IPS-18c (cell line): ENCODE data around the gene ASB6.
"Not testable (repeated sequence)": the region's sequence is repeated elsewhere in the genome, so short reads cannot be mapped to it uniquely, and the experiment has no call there.

Experiments
- H3K4me3 ChIP-seq: 2 replicates; pipeline ENCODE4 v1.7.0; 2013; ENCODE audit warnings: low read depth, mild to moderate bottlenecking, low read length, moderate library complexity; ENCODE audit not compliant: insufficient read depth
- H3K9me3 ChIP-seq: one replicate; pipeline ENCODE4 v1.6.1; 2013; ENCODE audit warnings: mild to moderate bottlenecking, low read length, moderate library complexity; ENCODE audit not compliant: control insufficient read depth, insufficient read depth

ASB6 gene

DNA sequence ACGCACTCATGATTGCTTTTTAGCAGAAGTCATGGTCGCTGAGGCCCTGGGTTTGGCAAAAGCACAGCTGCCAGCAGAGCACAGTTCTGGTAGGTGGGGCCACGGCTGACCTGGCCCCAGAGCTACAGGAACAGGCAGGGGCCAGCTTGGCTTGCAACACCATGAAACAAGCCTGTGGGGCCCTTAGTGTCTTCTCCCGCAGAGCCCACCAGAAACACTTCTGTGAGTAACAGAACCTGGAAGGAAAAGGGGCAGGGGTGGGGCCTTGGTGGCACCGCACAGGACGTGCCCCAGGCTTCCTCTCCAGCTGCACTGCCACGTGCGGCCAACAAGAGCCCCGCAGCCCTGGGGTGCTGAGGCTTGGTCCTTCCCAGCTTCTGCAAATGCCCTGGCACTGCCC lies 4.8 kb downstream of the ASB6 start:
- H3K4me3 ChIP-seq: no peak overlapping the region
- no peaks in the 10 kb centered on the region for H3K9me3 ChIP-seq

DNA sequence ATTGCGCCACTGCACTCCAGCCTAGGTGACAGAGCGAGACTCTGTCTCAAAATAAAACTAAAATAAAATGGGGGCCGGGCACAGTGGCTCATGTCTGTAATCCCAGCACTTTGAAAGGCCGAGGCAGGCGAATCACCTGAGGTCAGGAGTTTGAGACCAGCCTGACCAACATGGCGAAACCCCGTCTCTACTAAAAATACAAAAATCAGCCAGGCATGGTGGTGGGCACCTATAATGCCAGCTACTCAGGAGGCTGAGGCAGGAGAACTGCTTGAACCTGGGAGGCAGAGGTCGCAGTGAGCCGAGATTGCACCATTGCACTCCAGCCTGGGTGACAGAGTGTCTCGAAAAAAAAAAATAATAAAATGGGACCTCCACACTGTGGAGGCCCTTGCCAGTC lies 5.6 kb downstream of the ASB6 start:
- not testable (repeated sequence) for H3K4me3 ChIP-seq

GRCh38 chr9:129635099-129636065 lies 6.6 kb downstream of the ASB6 start:
- Histone ChIP-seq H3K4me3 (no peak overlapping the region), H3K9me3 (no peaks in the 10 kb centered on the region)

More for the DNA sequence above, 5.6 kb downstream of the ASB6 start:
- not testable (repeated sequence) for H3K9me3 ChIP-seq

DNA sequence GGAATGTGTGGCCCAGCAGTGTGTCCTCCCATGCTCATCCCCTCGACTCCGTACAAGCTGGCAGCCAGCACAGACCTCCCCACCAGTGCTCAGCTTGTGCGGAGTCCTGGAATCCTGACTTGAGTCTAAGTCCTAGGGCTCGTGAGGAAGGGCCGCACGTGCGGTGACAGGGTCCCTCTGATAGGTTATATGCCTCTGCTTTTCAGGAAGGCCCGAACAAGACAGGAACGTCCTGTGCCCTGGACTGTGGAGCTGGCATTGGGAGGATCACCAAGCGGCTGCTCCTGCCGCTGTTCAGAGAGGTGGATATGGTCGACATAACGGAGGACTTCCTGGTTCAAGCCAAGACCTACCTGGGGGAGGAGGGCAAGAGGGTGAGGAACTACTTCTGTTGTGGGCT lies 8.1 kb downstream of the ASB6 start:
- no peaks in the 10 kb centered on the region for H3K9me3 ChIP-seq

GRCh38 chr9:129633207-129633606 lies 8.7 kb downstream of the ASB6 start:
- H3K9me3 ChIP-seq: no peaks in the 10 kb centered on the region
- no peak overlapping the region for H3K4me3 ChIP-seq

More for the DNA sequence above, 8.1 kb downstream of the ASB6 start:
- no peak overlapping the region for H3K4me3 ChIP-seq

DNA sequence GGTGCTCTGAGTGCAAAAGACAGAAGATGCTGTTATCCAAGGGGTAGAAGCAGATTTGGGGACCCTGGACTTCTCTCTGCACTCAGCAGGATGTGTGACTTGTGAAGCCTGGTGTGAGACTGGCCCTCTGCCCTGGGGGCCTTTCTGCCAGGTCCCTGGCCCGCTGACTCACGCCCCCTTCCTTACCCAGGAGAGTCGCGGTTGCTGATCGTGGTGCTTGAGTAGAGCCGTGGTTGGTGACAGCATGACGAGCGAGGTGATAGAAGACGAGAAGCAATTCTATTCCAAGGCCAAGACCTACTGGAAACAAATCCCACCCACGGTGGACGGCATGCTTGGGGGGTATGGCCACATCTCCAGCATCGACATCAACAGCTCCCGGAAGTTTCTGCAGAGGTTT lies 9.5 kb downstream of the ASB6 start:
- Histone ChIP-seq H3K4me3 (no peak overlapping the region), H3K9me3 (no peaks in the 10 kb centered on the region)

- Histone ChIP-seq H3K9me3 (no peaks in the 10 kb centered on the region), H3K4me3 (no peak overlapping the region)
Measured at GRCh38 chr9:129631674-129632129, 10.2 kb downstream of the ASB6 start.

DNA sequence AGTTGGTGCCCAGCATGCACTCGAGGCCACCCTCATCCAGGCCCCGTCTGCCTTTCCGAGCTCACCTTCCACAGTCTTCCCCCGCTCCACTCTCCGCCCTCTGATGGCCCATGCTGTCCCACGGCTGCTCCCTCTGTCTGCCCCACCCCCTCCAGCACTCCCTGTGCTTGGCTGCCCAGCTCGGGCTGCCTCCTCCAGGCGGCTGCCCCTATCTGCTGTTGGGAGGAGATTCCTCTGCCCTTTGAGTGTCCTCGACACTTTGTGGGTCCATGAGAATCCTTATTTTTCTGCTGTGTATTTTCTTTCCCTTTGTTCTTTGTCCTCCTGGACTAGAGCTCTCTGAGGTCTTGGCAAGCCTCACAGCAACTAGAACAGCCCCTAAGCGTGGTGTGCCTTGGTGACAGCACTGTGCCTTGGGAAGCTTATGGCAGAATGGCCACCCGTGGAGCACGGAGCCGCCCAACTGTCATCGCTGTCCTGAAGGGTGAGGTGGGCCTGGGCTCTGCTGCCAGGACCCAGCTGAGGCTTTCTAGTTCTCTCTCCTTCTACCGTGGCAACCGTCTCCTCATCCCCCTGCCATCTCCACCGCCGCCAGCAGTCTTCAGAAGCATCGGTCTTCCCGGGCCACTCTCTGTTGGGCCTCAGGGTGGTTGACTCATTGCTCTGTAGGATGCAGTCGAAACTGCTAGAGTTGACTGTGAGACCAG lies 10.8 kb downstream of the ASB6 start:
- Histone ChIP-seq H3K9me3 (no peaks in the 10 kb centered on the region), H3K4me3 (no peak overlapping the region)

DNA sequence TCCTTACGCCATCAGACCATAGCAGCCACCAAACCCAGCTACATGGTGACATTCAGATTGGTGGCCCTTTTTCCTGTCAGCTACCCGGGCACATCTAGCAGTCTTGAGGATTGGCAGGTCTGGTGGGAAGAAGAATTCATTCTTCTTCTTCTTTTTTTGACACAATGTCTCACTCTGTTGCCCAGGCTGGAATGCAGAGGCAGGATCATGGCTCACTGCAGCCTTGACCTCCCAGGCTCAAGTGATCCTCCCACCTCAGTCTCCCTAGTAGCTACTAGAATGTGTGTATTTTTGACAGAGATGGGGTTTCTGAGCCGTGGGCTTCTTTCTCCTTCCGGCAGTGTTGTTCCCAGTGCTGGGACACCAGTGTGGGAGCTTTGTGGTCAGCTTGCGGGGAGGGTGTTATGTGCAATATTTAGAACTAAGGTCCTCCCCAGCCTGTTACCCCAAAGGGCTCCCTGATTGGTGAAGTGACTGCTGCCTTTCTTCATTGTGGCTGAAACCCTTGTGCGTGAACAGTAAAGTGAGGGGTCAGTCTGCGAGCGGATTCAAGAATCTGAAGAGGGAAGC lies 12.6 kb downstream of the ASB6 start:
- no peak overlapping the region for H3K4me3 ChIP-seq
- H3K9me3 ChIP-seq: no peaks in the 10 kb centered on the region

GRCh38 chr9:129628709-129629108 lies 13.2 kb downstream of the ASB6 start:
- no peak overlapping the region for H3K4me3 ChIP-seq
- H3K9me3 ChIP-seq: no peaks in the 10 kb centered on the region

DNA sequence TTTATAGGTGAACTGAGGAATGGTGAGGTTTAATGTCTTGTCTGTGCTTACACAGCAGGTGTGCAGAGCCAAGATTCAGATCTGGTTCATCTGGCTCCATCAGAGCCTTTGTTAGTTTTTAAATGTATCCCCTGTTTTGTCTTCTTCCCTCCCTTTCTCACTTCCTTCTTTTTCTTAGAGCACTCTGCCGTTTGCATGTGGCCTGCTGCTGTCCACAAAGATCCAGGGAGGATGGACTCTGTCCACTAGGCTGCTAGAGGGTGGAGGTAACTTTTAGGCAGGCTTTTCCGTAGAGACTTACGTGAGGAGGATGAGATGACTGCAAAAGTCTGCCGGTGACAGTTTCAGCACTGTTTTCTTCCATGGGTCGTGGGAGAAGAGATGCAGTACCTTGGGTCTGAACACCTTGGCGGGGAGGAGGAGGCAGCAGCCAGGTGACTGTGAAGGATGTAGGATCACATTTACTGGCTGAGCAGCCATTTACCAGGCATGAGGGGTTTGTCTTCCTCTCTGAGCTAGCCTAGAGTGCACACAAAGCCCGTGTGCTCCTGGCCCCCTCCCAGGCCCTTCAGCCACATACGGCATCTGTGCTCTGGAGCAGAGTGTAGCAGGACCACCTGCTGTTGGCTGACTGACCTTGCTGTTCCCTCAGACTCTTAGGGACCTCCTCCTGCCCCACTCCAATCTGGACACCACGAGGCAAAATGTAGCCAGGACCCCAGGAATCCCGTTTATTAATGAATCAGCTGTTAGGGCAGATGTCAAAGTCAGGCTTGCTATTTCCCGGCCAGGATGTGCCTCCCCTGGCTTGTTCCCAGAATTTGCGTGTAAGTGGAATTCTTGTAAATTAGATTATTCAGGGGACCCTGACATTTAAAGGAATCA lies 14.2 kb downstream of the ASB6 start:
- Histone ChIP-seq H3K9me3 (no peaks in the 10 kb centered on the region), H3K4me3 (peak overlapping the region; percentile 99)

DNA sequence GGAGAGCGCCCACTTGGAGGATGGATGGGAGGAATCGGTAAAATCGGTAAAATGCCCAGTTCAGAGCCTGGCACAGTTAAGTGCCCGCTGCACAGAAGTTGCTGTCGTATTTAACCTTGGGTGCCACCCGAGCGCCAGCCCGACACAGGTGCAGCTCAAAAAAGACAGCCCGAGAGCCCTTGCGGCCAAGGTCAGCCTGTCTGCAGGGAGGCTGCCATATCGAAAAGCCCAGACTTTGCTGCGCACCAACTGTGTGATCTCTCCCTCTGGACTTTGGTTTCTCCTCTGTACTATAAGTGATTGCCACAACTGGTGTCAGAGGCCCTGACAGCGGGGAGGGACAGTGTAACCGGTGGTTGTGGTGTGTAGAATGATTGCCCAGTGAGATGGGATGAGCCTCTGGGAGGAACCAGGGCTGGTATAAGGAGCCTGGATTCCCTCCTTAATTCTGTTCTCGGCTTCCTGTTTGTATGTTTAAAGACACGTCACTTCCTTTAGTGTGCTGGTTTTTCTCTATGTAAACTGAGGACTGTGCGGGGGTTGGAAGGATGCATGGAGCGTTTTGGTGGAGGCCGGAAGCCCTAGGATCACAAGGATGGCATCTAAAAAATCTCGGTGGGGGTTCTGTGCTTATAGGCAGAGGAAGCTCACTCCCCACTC lies 15.2 kb downstream of the ASB6 start:
- H3K9me3 ChIP-seq: no peaks in the 10 kb centered on the region
- H3K4me3 ChIP-seq: peak overlapping the region; percentile 99

- no peaks in the 10 kb centered on the region for H3K9me3 ChIP-seq
- peak within 1 kb of the TSS; percentile 99 for H3K4me3 ChIP-seq
Measured at GRCh38 chr9:129626079-129626624, 15.8 kb downstream of the ASB6 start, which contains the start of gene NTMT1. TSS of gene NTMT1 (plus strand) at chr9:129626163. CDS start at chr9:129632704, 6,541 bp downstream.

DNA sequence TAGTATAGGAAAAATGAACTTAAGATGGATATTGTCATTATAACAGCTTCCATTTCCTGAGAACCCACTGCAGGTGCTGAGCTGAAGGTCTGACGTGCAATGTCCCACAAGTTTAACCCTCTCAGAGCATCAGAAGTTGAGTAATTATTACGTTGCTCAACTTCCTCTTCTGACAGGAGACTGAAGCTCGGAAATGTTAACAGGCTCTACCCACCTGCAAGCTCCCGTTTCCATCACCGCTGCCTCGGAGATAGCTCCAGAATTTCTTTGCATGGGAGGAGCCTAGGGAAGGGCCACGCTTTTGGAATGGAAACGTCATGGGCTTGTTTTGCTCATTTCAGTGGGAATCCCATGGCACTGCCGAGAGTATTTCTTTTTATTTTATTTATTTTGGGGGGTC lies 17.0 kb downstream of the ASB6 start:
- H3K9me3 ChIP-seq: no peaks in the 10 kb centered on the region

GRCh38 chr9:129624168-129624759 lies 17.7 kb downstream of the ASB6 start:
- H3K9me3 ChIP-seq: no peaks in the 10 kb centered on the region
- H3K4me3 ChIP-seq: no peak overlapping the region

More for the DNA sequence above, 17.0 kb downstream of the ASB6 start:
- H3K4me3 ChIP-seq: no peak overlapping the region

DNA sequence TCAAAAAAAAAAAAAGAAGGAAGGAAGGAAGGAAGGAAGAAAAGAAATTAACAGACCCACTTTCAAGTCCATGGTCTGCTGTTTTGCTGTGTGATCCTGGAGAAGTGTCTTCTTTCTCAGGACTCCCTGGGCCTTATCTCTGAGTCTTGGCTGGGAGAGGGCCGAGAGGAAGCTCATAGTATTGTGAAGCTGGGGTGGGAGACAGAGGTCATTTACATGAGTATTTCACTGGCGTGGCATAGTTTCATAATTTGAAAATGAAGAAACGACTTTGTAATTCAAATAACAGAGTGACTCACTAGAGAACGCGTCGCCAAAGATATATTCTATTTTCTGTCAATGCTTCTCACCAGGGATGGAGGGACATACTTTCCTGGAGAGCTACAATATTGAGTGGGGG lies 18.6 kb downstream of the ASB6 start:
- H3K9me3 ChIP-seq: no peaks in the 10 kb centered on the region

More for the DNA sequence above, 18.6 kb downstream of the ASB6 start:
- H3K4me3 ChIP-seq: no peak overlapping the region
